K562 treated with DMSO at 1 percent for 4 hours (cell line): ENCODE measurements around the gene SPR. TPM values are rescaled to one million over a fixed set of nuclear protein-coding genes. Genes with fewer than 3 reads are reported as not detected.

Experiments
- total RNA-seq: library from RNA; unstranded; fragments of 300-600 nt; gene quantifications from 2 replicates; pipeline ENCODE4 v1.2.3, GENCODE V29; 2022; ENCODE audit not compliant: insufficient read depth

The SPR gene
- total RNA-seq, result 43.6 and 52.1 TPM in 2 replicates

DNA sequence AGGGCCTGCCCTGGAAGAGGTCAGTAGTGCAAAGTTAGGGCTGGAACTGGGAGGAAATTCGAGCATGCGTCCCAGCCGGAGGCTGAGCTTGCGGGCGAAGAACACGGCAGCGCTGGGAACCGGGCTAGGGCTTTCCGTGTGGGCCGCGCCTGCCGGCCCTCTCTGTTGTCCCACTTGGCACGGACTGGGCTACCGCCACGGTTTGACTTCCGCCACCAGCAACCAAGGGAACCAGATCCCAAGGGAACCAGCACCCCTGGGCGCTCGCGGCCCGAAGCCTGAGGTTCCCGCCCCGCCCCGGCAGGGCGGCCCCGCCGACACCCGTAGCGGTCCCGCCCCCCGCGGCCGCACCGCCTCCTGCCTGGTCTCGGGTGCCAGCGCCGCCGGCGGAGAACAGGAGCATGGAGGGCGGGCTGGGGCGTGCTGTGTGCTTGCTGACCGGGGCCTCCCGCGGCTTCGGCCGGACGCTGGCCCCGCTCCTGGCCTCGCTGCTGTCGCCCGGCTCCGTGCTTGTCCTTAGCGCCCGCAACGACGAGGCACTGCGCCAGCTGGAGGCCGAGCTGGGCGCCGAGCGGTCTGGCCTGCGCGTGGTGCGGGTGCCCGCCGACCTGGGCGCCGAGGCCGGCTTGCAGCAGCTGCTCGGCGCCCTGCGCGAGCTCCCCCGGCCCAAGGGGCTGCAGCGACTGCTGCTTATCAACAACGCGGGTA lies at the start of gene SPR:
Gene SPR (plus strand): TSS at position 377 of the 708 bp plus-strand sequence. CDS start 25 bp downstream, at position 402.

DNA sequence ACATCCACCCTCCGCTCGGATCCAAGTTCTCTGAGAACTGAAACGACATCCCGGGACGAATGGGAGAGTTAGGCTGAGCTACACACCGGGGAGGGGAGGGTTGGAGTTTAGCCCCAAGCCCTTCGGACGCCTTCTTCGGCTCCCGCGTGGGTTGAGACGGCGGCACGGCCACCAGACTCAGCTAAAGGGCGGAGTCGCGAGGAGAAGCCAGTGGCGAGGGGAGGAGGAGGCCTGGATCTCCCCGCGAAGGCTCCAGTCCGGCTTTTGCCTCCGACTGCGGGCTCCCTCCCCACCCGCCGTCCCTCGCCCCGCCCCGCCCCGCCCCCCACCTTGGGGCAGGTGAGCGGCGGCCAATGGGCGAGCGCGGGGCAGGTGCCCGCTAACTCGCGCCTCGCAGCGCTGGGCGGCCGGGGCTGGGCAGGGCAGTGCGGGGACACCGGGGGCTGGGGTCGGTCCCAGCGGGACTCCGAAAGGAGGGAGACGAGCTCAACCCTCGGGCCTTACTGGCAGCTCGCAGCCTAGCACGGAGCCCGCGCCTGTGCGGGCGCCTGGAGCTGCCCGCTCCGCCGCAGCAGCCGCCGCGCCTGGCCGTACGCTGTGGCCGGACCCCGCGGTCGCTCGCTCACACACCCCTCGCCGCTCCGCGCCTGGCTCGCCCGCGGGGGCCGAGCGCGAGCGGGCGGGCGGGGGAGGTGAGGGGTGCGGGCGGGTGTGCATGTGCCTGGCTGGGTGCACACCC lies 30.1 kb downstream of the SPR start, which contains the start of gene EMX1:
Gene EMX1 (plus strand): TSS at position 382 of the 739 bp plus-strand sequence. CDS start 334 bp downstream, at position 716.

Other genes with a start within 250 kb of the SPR start
- 0.87 and 0.88 TPM in 2 replicates for gene EXOC6B, start 61.4 kb upstream of the SPR start, total RNA-seq
- 0.52 TPM in 1 of 2 replicates, not detected in the other for gene EMX1, start 30.1 kb downstream of the SPR start, total RNA-seq
- gene SFXN5, start 184.3 kb downstream of the SPR start, total RNA-seq, result 17.7 and 18.6 TPM in 2 replicates
- gene RAB11FIP5, start 225.5 kb downstream of the SPR start, total RNA-seq, result 3.0 and 4.8 TPM in 2 replicates